NCI-H128 (cell line): Measurements from ENCODE around the gene NDEL1.

Experiments used
- DNase-seq: peaks from one replicate; lab custom pipeline; 2025; ENCODE audit not compliant: unreplicated experiment; lab: John Stamatoyannopoulos, UW

NDEL1 gene

DNA sequence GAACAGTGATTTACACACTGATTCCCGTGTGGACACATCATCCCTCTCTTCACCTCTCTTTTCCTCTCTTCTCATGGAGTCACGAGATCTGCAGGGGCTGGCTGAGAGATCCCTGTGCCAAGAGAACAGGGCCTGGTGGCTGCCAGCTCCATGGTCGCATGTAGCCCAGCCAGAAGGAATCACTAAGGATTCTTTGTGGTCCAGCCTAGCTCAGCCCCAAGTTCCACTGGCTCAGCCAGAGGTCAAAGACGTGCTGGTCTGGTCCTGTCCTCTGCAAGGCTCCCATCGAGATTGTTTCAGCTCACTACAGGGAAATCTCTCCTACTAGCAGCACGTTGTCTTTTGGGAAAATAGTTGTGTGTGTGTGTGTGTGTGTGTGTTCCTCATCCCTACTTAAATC is 66.4 kb downstream of the NDEL1 start:
- no peak for DNase-seq

DNA sequence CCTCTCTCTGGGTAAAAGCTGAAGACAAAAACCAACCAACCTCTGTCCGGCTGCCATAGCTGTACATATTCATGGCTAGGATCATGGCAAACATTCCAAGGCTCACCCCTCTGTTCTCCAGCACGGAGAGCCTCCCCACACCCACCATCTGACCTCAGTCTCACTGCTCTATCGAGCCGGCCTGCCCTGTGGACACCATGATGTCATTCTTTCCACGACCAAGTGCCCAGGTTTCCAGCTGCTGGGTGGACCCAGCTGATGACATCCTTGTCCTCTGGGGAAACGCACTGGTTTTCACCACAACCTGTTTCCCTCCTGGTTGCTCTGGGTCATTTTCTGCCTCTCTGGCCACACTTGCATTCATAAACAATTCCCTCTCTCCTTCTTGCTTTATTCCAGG is 67.7 kb downstream of the NDEL1 start:
- no peak for DNase-seq

DNA sequence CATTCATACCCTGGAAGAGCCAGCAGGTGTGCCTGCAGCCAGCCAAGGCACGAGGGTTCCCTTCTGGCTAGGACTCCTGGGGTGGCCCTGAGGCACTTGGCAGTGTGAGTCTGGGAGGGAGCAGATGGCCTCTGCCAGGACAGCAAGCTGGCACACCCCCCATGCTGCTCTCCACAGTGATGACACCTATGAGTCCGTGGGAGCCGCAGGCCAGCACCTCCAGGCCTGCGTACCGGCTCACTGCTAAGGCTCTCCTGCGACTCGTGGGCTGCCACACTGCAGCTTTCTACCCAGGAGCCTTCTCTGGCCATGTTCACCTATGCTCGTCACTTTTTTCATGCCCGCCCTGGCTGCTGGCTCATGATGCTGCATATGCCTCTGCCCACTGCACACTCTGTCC is 68.1 kb downstream of the NDEL1 start:
- DNase-seq: no peak

DNA sequence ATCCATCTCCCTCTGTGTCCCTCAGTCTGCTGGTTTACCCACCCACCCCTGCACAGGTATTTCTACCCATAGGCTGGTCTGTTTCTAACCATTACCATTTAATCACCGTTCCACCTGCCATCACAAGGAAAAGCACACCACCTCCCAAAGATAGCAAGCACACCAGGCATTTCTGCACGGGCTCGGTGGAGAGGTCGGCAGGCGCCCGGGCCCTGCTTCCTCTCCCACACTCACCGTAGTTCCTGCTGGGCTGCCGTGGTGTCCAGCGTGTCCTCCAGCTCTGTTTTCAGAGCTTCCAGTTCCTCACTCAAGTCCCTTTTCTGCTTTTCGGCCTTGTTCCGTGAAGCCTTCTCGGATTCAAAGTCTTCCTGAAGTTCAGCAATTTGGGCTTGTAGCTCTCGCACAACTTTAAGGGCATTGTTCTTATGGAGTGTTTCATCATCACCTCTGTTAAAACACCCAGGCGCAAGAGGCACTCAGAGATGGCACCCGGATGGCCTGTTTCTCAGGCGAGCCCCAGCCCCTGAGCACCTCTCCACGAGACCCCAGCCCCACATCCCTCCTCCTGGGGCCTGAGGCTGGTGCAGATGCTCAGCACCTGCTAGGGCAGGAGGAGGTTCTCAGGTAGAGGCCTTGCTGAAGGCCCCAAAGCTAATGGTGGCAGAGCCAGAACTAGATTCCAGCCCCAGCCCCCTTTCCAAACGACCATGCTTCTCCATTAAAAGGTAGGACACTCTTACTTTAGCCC is 69.0 kb downstream of the NDEL1 start:
- no peak for DNase-seq

DNA sequence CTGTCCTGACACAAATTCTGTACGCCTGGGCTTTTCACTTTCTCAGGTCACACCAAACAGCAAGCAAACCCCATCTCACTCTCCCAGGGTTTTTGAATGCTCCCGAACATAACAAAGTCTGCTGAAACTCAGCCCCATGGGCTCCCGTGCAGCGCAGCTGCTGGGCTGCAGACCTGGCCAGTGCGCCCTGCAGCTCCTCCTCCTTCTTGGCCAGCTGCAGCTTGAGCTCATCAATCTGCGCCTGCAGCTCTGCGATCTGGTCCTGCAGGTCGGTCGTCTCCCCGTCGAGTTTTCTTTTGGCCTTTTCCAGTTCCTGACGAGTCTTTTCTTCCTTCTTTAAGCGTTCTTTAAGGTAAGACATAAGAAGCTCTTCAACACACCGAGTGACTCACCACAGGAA is 70.5 kb downstream of the NDEL1 start:
- DNase-seq: no peak

DNA sequence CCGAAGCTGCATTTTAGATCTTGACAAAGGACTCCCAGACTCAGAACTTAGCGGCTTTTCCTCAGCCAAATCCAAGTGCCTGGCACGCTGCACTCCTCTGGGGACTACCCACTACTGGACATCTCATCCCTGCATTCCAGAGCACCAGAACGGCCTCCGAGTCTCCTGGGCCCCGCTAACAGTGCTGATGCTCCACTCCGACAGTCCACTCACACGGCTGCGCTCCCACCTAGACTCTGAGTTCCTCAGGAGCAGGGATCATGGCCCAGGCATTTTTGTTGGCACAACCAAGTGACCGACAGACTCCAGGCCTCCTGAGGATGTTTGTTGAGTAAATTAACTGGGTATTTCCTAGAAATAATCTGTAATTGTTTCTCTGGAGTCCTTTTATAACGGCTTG is 79.1 kb downstream of the NDEL1 start:
- DNase-seq: no peak
